ENCODE results near the gene NT5DC3.

NT5DC3 gene

DNA sequence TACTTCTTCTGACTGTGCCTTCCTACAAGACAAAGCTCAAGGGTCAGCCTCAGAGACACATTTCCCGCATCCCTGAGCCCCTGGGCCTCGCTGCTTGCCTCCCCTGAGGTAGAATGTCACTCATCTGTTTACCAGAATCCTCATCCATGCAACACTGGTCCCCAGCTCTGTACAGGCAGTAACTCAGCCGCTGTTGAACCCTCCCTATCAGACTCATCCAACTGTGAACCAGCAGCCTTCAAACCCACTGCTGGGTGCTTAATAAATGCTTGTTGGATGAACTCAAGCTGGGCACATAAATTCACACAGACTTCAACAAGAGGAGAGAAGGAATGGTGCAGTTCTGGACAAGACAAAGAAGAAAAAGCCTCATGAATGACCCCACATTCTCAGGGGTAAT lies 6.1 kb downstream of the NT5DC3 start:
- Histone ChIP-seq H3K4me3 (ENCODE audit: low read length) (no peak overlapping the region), H3K27me3 (ENCODE audit: insufficient read depth, low read length) (no peaks in the 10 kb centered on the region), H3K9me3 (ENCODE audit: low read length) (peaks cover 5% of the 10 kb centered on the region), H3K4me1 (ENCODE audit: insufficient read depth, low read length) (peaks cover 24% of the 10 kb centered on the region), H2AFZ (ENCODE audit: low read depth, low read length) (no peak overlapping the region), H3K36me3 (ENCODE audit: insufficient read depth, low read length) (no peaks in the 10 kb centered on the region)

DNA sequence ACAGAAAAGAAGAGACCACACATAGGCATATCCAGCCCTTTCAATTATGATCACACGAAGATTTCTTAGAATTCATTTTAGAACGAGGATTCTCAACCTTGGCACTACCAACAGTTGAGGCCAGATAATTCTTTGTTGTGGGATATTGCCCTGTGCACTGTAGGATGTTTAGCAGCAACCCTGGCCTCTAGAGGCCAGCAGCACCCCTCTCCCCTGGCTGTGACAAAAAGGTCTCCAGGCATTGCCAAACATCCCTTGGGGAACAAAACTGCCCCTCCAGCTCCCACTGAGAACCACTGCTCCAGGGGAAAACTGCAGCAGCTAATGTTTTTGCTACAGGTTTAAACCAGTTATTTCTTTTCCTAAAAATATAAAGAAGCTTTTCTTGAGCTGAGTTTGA lies 7.1 kb downstream of the NT5DC3 start:
- H3K4me1 ChIP-seq (ENCODE audit: insufficient read depth, low read length) = peaks cover 20% of the 10 kb centered on the region
- H3K36me3 ChIP-seq (ENCODE audit: insufficient read depth, low read length) = no peaks in the 10 kb centered on the region
- no peaks in the 10 kb centered on the region for H3K27me3 ChIP-seq (ENCODE audit: insufficient read depth, low read length)
- no peak overlapping the region for H2AFZ ChIP-seq (ENCODE audit: low read depth, low read length)
- no peak overlapping the region for H3K4me3 ChIP-seq (ENCODE audit: low read length)
- peaks cover 5% of the 10 kb centered on the region for H3K9me3 ChIP-seq (ENCODE audit: low read length)

DNA sequence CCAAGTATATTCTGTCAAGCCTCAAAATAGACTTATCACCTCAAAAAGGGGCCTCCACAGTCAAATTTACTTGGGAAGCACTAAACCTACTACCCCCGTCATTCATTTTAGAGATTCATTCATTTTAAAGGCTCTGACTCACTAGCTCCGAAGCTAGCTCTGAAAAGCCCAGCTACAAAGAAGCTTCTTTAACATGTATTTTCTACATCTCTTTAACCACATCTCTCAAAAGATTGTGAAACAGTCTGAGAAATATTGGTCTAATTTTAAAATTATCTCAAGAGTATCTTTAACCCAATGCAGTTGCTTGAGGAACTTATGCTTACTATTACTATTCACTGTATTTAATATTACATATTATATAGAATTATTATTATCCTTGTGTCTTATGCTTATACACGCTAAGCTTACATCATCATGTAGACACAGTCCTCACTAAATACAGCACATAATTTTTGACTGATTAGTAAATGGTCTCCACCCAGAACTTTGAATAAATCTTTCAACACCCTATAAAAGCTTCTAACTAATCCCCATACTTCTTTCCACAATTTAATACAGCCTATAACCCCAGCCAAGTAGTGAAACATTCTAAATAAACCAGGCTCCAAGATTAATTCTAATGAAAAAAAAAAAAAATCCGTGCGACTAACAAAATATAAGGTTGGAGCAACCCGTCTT lies 7.8 kb downstream of the NT5DC3 start:
- no peaks in the 10 kb centered on the region for H3K27me3 ChIP-seq (ENCODE audit: insufficient read depth, low read length)
- H3K36me3 ChIP-seq (ENCODE audit: insufficient read depth, low read length) = no peaks in the 10 kb centered on the region
- no peak overlapping the region for H2AFZ ChIP-seq (ENCODE audit: low read depth, low read length)
- peaks cover 20% of the 10 kb centered on the region for H3K4me1 ChIP-seq (ENCODE audit: insufficient read depth, low read length)
- H3K9me3 ChIP-seq (ENCODE audit: low read length) = peaks cover 5% of the 10 kb centered on the region
- H3K4me3 ChIP-seq (ENCODE audit: low read length) = no peak overlapping the region

DNA sequence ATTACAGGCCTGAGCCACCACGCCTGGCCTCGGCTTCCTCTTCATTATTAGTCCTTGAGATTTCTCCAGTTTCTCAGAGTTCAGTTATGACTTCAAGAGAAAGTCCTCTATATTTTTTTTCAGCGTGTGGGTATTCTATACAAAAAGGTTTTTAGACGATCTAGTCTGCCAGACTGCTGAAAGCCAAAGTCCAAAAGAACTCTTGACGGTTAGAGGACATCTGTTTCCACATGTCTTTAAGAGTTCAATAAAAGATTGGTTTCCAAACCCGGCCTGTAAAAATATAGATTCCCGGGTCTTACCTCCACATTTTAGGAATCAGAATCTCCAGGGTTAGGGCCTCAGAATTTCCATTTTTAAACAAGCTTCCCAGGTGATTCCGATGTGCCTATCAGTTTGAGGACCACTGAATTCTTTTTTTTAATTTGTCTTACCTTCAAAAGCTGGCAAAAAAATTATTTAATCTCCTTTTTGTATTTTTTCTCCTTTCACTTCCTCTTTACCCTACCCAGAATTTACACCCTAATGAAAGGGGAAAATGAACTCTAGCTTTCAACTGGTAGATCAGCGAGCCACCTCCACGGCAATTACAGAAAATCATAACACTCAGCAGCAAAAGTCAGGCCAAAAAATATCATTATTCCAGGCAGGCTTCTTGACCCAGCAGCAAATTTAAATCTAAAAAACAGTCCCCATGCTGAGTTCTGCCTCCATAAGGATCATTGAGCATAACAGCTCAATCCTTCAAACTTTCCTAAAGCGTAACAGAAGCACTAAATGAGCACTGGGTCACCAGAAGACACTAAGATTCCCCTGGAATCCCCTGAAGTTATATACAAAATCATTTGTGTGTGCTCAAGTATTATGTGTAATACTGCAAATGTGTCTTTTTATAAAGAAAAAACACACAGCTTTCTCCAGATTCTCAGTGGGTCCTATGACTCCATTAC lies 8.7 kb downstream of the NT5DC3 start:
- peaks cover 20% of the 10 kb centered on the region for H3K4me1 ChIP-seq (ENCODE audit: insufficient read depth, low read length)
- H3K4me3 ChIP-seq (ENCODE audit: low read length) = no peak overlapping the region
- H2AFZ ChIP-seq (ENCODE audit: low read depth, low read length) = no peak overlapping the region
- H3K9me3 ChIP-seq (ENCODE audit: low read length) = peaks cover 5% of the 10 kb centered on the region
- H3K36me3 ChIP-seq (ENCODE audit: insufficient read depth, low read length) = no peaks in the 10 kb centered on the region
- no peaks in the 10 kb centered on the region for H3K27me3 ChIP-seq (ENCODE audit: insufficient read depth, low read length)

DNA sequence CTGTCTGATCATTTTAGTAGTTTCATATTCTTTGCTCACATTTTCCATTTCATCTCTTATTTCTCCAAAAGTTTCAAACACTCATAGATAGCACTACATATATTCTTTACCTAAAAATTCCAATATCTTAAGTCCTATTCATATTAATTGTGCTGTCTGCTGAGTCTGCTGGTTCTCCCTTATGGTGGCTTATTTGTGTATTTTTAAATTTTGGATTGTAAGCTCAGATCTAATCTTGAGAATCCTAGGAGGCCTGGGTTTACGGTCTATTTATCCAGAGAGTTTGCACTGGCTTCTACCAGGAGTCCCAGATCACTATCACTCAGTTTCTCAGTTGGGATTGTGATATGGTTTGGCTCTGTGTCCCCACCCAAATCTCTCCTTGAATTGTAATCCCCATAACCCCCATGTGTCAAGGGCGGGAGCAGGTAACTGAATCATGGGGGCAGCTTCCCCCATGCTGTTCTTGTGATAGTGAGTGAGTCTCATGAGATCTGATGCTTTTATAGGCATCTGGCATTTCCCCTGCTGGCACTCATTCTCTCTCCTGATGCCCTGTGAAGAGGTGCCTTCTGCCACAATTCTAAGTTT lies 10.2 kb downstream of the NT5DC3 start:
- no peaks in the 10 kb centered on the region for H3K9me3 ChIP-seq (ENCODE audit: low read length)
- no peak overlapping the region for H2AFZ ChIP-seq (ENCODE audit: low read depth, low read length)
- H3K4me1 ChIP-seq (ENCODE audit: insufficient read depth, low read length) = peaks cover 20% of the 10 kb centered on the region
- no peak overlapping the region for H3K4me3 ChIP-seq (ENCODE audit: low read length)
- H3K36me3 ChIP-seq (ENCODE audit: insufficient read depth, low read length) = no peaks in the 10 kb centered on the region
- H3K27me3 ChIP-seq (ENCODE audit: insufficient read depth, low read length) = no peaks in the 10 kb centered on the region

DNA sequence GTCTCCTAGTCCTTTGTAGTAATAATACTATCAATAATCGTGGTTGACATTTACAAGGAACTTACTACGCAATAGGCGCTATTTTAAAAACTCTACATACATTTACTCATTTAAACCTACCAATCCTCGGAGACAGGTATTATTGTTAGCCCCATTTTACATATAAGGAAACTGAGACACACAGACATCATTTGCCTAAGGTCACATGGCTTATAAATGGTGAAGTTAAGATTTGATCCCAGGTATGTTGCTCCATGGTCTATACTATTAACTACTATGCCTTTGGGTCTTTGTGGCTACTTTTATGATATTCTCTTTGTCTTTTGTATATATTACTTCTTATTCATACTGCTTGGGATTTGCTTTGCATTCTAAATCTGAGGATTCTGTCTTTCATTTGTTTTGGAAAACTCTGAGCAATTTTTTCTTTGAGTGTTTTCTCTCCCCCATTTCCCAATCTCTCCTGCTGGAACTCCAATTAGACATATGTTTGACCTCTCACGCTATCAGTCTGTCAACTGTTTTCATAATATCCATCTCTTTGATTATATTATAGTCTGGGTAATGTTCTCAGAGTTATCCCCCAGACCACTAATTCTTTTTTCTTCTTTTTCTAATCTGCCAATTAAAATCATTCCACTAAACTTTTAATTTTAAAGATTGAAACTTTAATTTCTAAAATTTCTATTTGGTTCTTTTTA lies 10.9 kb downstream of the NT5DC3 start:
- no peaks in the 10 kb centered on the region for H3K27me3 ChIP-seq (ENCODE audit: insufficient read depth, low read length)

DNA sequence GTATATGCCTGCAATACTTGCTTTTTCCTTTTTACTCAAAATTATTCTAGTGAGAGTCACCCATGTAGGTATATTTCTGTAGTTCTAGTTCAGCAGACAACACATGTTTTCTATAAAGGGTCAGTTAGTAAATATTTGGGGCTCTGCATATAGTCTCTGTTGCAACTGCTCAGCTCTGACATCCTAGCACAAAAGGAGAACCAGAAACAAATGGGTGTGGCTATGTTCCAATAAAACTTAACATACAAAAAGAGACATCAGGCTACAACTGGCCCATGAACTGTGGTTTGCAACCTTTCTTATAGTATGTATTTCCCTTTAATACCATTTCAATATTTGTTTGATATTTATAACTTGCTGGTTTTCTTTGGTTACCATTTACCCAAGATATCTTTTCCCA lies 11.9 kb downstream of the NT5DC3 start:
- H3K27me3 ChIP-seq (ENCODE audit: insufficient read depth, low read length) = no peaks in the 10 kb centered on the region
- H3K9me3 ChIP-seq (ENCODE audit: low read length) = no peaks in the 10 kb centered on the region
- H3K4me1 ChIP-seq (ENCODE audit: insufficient read depth, low read length) = peaks cover 7% of the 10 kb centered on the region
- H3K36me3 ChIP-seq (ENCODE audit: insufficient read depth, low read length) = no peaks in the 10 kb centered on the region
- no peak overlapping the region for H2AFZ ChIP-seq (ENCODE audit: low read depth, low read length)
- H3K4me3 ChIP-seq (ENCODE audit: low read length) = no peak overlapping the region

More for the DNA sequence above, 10.9 kb downstream of the NT5DC3 start:
- no peaks in the 10 kb centered on the region for H3K36me3 ChIP-seq (ENCODE audit: insufficient read depth, low read length)
- H2AFZ ChIP-seq (ENCODE audit: low read depth, low read length) = no peak overlapping the region
- no peak overlapping the region for H3K4me3 ChIP-seq (ENCODE audit: low read length)
- H3K4me1 ChIP-seq (ENCODE audit: insufficient read depth, low read length) = peaks cover 17% of the 10 kb centered on the region
- H3K9me3 ChIP-seq (ENCODE audit: low read length) = no peaks in the 10 kb centered on the region

DNA sequence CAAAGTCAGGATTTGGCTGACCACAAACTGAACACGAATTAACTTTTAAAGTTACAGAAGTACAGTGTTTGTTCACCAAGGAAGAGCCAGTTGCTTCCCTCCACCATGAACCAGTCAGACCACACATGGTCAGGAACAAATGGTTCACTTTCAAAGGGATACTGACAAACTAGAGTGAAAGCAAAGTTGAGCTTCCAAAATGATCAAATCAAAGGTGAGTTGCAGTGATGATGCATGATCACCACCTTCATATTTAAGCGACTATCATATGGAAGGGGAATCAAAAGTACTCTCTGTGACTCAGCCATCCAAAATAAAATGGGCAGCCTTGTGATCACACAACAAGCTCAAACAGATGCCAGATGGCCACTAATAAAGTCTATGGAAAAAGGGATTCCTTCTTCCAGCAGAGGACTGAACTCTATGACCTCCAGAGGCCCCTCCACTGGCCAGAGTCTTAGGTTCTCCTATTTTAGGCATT lies 13.1 kb downstream of the NT5DC3 start:
- H3K4me1 ChIP-seq (ENCODE audit: insufficient read depth, low read length) = no peaks in the 10 kb centered on the region
- H2AFZ ChIP-seq (ENCODE audit: low read depth, low read length) = no peak overlapping the region
- no peaks in the 10 kb centered on the region for H3K36me3 ChIP-seq (ENCODE audit: insufficient read depth, low read length)
- no peaks in the 10 kb centered on the region for H3K9me3 ChIP-seq (ENCODE audit: low read length)
- H3K4me3 ChIP-seq (ENCODE audit: low read length) = no peak overlapping the region
- H3K27me3 ChIP-seq (ENCODE audit: insufficient read depth, low read length) = no peaks in the 10 kb centered on the region

DNA sequence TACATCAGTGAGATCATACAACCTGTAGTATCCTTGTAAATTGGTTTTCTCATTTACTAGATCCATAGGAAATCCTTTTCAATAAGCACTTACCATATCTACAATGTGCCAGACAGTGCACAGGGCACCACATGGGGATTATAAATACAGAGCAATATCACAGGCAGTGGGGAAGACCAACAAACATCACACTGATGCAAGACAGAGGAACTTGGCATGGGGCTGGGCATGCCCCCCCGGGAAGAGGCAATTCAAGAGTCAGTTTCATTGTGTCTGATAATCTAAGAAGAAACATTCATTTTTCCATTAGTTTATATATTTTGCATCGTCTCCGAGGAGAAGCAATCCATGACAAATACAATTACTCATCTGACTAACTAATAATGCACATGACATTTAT lies 16.2 kb downstream of the NT5DC3 start:
- Histone ChIP-seq H2AFZ (ENCODE audit: low read depth, low read length) (no peak overlapping the region), H3K36me3 (ENCODE audit: insufficient read depth, low read length) (no peaks in the 10 kb centered on the region), H3K9me3 (ENCODE audit: low read length) (peaks cover 6% of the 10 kb centered on the region), H3K4me3 (ENCODE audit: low read length) (no peak overlapping the region), H3K4me1 (ENCODE audit: insufficient read depth, low read length) (peaks cover 2% of the 10 kb centered on the region), H3K27me3 (ENCODE audit: insufficient read depth, low read length) (no peaks in the 10 kb centered on the region)

DNA sequence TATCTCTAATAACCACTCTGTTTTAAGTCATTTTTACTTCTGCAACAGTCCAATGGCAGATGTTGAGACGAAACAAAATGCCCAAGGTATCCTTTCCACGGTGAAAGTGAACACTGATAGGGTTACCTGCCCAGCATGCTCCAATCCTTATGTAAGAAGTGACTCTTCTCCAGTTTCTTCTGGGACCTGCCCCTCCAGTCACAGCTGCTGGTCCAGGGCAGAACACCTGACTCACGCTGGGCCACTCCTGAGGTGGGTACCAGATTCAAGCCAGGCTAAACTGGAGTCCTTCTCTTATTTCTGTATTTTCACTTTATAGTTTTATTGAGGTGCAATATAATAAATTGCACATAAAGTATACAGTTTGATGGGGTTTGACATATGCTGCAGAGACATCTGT lies 16.7 kb downstream of the NT5DC3 start:
- Histone ChIP-seq H3K36me3 (ENCODE audit: insufficient read depth, low read length) (no peaks in the 10 kb centered on the region), H3K4me1 (ENCODE audit: insufficient read depth, low read length) (peaks cover 6% of the 10 kb centered on the region), H3K27me3 (ENCODE audit: insufficient read depth, low read length) (no peaks in the 10 kb centered on the region), H3K4me3 (ENCODE audit: low read length) (no peak overlapping the region), H3K9me3 (ENCODE audit: low read length) (peaks cover 6% of the 10 kb centered on the region), H2AFZ (ENCODE audit: low read depth, low read length) (no peak overlapping the region)

DNA sequence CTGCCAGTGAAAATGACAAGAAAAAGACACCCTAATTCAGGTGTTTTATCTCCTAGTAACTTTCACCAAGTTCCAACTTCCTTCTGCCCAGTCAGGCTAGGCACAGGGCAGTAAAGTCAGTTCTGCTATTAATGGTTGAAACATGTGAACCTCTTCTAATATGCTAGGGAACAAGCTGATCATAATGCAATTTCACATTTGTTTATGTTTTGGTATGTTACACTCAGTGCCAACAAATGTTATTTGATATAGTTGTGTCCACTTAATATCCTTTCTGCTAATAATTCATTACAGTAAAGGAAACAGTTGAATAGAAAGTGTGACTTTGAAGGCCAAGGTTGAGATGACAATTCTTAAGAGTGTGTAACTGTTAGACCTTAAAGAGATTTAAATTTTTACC lies 17.2 kb downstream of the NT5DC3 start:
- Histone ChIP-seq H3K36me3 (ENCODE audit: insufficient read depth, low read length) (no peaks in the 10 kb centered on the region), H3K27me3 (ENCODE audit: insufficient read depth, low read length) (no peaks in the 10 kb centered on the region), H3K9me3 (ENCODE audit: low read length) (peaks cover 6% of the 10 kb centered on the region), H2AFZ (ENCODE audit: low read depth, low read length) (no peak overlapping the region), H3K4me1 (ENCODE audit: insufficient read depth, low read length) (peaks cover 10% of the 10 kb centered on the region), H3K4me3 (ENCODE audit: low read length) (no peak overlapping the region)

DNA sequence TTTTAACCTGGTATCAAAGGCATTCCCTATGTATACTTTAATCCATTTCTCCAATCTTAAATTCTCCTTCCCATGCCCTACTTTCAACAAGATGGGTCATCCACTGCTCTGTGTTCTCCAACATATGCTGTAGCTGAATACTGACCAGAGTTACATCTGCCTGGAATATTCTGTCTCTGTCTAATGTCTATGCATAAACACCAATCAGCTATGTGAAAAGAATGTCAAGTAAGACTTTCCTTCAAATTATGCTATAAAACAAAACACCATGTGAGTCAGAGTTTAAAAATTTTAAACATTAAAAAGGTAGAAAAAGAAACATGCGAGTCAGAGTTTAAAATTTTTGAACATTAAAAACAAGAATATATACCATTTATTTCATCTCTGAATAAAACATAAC lies 19.3 kb downstream of the NT5DC3 start:
- Histone ChIP-seq H3K4me3 (ENCODE audit: low read length) (no peak overlapping the region), H2AFZ (ENCODE audit: low read depth, low read length) (no peak overlapping the region), H3K9me3 (ENCODE audit: low read length) (peaks cover 6% of the 10 kb centered on the region), H3K4me1 (ENCODE audit: insufficient read depth, low read length) (peaks cover 10% of the 10 kb centered on the region), H3K36me3 (ENCODE audit: insufficient read depth, low read length) (no peaks in the 10 kb centered on the region), H3K27me3 (ENCODE audit: insufficient read depth, low read length) (no peaks in the 10 kb centered on the region)

Measured in neuron (in vitro differentiated cells).